Measurements from ENCODE around the gene DIP2A.

DNA sequence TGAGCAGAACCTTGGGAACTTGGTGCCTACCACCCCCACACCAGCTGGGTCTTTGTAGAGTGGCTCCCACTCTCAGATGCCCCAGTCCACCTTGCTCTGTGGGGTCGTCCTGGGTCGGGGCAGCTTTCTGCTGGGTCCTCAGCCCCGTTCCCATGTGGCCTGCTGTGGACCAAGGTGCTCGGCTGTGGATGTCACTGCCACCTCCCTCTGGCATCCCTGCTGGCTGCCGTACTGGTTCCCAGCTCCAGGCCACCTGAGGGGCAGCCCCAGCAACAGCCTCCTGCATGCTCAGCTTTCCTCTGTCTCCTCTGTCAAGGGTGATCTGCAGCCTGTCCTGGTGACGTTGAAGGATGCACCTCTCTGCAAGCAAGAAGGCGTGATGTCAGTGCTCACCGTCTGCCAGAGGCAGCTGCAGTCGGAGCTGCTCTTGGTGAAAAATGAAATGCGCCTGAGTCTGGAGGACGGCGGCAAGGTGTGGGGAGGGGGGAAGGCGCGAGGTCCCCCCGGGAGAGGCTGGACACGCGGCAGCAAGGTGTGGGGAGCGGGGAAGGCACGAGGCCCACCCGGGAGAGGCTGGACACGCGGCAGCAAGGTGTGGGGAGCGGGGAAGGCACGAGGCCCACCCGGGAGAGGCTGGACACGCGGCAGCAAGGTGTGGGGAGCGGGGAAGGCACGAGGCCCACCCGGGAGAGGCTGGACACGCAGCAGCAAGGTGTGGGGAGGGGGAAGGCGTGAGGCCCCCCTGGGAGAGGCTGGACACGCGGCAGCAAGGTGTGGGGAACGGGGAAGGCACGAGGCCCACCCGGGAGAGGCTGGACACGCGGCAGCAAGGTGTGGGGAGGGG lies 45.9 kb upstream of the DIP2A start:
- TF ChIP-seq GATA2 (IDR thresholded peaks at IDR 0.05; ENCODE audit: low read depth, low read length): no peak
- TF ChIP-seq GATA3 (IDR thresholded peaks at IDR 0.05; ENCODE audit: low read depth, low read length): no peak

Measured in SH-SY5Y (cell line).